HG03460 (cell line): Measurements from ENCODE around the gene INF2.

Experiments
- ATAC-seq: cut with Tn5 transposase; IDR thresholded peaks from one replicate; pipeline ENCODE4 v1.9.1; 2021; ENCODE audit not compliant: unreplicated experiment

INF2 gene

GRCh38 chr14:104732931-104733681 is 43.7 kb downstream of the INF2 start:
- ATAC-seq: no peak

- no peak for ATAC-seq
These were observed 44.7 kb downstream of the INF2 start for GRCh38 chr14:104734051-104734587.

DNA sequence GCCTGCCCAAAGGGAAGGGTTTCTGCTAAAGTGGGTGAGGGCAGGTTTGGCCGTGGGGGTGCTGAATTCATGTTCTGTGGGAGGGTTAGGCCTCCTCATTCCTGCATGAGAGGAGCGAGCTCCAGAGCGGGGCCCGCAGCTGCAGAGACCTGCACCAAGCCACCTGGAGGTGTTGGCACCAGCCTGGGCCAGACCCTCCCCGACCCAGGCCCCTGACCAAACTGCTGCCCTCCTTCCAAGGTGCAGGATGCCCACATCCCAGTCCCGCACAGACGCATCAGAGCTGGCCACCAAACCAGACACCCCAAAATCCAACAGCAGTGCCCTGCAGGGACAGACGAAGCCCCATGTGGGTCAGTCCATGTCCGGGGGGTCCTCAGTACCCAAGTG is 45.2 kb downstream of the INF2 start:
- no peak for ATAC-seq

DNA sequence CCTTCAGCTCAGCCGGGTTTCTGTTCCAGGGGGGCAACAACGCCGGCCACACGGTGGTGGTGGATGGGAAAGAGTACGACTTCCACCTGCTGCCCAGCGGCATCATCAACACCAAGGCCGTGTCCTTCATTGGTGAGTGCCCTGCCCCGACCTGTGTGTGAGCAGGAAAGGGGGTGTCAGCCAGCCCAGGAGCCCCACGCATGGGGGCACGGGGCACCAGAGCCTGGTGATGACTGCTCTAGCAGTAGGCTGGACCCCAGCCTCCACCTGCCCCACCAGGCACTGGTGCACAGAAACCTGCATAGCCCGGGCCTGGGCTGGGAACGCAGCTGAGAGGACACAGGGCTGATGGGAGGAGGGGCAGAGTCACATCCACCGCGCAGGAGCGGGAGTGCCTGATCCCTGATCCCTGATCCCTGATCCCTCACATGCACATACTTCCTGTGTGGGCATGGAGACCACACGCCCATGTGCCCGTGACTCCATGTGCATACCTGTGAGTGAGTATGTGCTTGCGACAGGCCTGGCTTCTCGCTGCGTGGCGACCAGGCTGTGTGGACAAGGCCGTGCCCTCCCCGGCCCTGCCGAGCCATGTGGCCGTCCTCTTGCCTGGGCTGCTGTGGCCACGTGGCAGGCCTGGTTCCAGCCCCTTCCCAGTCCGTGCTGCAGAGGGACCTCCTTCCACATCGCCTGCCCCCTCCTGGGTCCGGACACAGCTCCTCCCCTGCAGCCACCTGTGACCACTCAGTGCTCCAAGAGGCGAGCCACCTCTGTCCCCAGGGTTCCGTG is 45.8 kb downstream of the INF2 start:
- ATAC-seq: no peak

- no peak for ATAC-seq
These were observed 46.6 kb downstream of the INF2 start for GRCh38 chr14:104735830-104736642.

DNA sequence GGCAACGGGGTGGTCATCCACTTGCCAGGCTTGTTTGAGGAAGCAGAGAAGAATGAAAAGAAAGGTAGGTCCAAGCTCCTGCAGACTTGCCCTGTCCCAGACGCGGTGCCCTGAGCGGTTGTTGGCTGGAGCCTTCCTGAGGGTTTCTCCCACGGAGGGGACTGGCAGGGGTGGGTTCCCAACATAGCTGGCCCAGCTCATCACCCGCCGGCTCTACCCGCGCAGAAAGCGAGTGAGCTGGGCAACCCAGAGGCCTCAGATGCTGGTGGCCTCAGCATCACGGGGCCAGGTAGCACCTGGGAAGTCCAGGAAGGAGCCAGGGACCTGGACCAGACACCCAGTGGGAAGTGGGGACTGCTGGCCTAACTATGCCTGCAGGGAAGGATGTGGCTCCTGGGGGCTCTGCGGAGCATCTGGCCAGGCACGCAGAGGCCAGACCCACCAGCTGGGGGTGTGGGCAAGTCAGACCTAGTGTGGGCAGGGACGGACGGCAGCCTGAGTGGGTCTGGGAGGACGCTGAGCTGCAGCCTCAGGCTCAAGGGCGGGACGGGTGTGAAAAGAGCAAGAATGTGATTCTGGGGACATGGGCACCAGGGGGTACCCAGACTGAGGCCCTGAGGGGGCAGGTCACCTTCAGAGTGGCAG is 49.1 kb downstream of the INF2 start:
- ATAC-seq: no peak

- no peak for ATAC-seq
These were observed 49.6 kb downstream of the INF2 start for GRCh38 chr14:104739026-104739425.

DNA sequence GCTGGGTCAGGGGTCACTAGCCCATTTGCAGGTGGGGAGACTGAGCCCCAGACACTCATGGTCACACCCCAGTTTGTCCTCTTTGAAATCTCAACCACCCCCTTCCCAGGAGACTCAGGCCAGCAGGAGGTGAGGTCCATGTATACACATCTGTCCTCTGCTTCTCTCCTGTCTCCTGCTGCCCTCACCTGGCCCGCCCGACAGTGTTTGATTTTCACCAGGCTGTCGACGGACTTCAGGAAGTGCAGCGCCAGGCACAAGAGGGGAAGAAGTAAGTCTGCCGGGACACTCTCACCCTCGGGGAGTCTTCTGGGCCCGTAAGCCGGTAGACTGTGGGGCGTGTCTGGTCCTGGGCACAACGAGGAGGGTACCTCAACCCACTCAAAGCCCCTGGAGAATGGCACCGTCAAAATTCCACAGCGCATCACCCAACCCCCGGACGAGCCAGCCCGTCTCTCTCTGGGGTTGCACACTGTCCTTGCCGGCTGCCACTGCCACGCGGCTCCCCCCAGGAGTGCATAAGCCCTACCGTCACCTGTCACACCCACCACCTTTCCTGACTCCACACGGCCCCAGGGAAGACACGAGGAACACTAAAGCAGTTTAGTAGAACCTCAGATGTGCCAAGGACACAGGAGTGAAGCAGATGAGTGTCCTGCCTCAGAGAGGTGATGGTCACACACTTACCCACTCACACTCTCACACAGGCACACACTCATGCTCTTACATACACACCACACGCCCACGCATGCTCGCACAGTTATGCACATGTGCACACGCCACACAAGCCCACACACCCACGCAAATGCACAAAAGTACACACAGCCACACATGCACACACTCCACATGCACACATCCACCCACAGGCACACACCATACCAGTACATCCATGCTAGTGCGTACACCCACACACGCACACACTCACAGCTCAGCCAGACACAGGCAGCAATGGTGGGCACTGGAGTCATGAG is 50.4 kb downstream of the INF2 start:
- ATAC-seq: no peak

DNA sequence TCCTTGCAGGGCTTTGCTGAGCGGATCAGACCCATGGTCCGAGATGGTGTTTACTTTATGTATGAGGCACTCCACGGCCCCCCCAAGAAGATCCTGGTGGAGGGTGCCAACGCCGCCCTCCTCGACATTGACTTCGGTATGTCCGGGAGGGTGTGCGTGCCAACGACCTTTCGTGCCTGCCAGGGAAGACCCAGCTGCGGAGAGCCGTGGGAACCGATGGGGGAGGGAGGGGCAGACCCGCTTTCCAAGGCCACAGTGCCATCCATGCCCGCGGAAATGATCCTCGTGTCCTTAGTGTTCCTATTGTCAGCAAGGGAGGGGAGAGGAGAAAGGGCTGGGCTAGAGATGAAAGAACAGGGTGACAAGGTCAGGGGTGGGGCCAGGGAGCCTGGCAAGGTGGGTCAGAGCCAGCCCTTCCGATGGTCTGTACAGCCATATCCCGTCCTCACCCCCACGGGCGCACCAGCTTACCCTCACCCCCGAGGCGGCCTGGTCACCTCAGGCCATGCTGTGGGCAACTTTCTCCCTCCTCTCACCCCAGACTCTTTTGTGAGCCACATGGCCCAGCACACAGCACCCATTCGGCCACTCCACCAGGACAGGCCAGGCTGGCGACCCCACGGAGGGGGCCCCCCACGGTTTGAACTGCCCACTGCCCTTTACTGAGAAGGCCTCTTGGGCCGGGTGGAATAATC is 51.8 kb downstream of the INF2 start:
- ATAC-seq: no peak

GRCh38 chr14:104741803-104742251 is 52.4 kb downstream of the INF2 start:
- ATAC-seq: no peak

DNA sequence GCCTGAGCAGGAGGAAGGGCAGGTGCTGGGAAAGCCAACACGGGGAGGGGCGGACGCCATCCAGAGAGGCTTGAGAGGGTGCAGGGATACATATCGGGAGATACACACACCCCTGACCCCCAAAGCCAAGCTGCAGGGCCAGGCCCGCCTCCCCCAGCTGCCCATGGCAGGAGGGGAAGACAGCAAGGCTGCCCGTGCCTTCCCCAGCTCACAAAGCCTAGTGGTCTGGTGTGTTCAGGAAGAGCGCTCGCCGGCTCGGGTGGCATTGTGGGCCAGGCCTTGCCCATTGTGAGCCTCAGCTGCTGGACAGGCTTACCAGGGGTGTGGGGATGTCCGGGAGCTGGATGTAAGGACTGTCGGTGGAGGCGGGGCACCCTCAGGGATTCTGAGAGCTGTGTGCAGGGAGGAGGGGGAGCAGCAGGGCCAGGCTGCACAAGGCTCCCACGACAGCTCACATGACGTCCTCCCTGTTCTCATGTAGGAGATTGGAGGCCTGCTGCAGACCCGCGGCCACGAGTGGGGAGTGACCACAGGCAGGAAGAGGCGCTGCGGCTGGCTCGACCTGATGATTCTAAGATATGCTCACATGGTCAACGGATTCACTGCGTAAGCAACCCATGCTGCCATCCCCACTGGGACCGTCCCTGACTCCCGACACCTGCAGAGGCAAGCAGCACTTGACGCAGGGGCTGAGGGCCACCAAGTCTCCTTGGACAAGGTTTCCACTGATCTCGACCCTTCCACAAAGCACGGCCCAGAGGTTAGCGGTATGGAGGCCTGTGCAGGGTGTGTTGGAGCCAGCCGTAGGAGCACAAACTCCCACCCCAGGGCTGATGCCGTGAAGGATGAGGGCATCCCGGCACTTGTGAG is 53.4 kb downstream of the INF2 start:
- ATAC-seq: no peak

- no peak for ATAC-seq
These were observed 54.3 kb downstream of the INF2 start for GRCh38 chr14:104743461-104744380.

DNA sequence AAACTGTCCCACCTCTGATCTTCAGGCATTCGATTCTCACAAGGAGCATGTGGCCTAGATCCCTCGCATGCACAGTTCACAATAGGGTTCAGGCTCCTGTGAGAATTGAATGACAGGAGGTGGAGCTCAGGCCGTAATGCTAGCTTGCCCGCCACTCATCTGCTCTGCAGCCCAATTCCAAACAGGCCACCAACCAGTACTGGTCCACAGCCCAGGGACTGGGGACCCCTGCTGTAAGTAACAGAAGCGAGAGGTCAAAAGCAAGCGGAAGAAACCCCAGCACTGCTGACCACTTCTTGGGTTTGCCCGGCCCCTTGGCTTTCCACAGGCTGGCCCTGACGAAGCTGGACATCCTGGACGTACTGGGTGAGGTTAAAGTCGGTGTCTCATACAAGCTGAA is 55.1 kb downstream of the INF2 start:
- ATAC-seq: no peak

DNA sequence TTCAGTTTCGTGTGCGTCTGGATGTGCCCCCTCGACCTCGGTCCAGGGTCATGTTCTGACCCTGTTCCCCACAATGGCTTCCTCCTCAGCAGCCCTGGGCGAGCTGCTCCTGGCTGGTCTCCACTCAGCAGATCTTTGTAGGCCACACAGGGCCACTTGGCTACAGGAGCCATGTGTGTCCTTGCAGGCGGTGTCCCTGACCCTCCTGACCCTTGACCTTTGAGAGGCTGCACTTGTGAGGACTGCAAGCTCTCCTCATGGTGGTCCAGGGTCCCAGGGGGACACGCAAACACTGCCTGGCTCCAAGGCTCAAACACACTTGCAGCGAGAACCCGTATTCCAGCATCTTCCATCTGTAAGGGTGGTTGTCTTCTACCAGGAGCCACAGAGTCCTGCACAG is 56.0 kb downstream of the INF2 start:
- no peak for ATAC-seq

GRCh38 chr14:104746071-104746545 is 56.7 kb downstream of the INF2 start:
- ATAC-seq: no peak

DNA sequence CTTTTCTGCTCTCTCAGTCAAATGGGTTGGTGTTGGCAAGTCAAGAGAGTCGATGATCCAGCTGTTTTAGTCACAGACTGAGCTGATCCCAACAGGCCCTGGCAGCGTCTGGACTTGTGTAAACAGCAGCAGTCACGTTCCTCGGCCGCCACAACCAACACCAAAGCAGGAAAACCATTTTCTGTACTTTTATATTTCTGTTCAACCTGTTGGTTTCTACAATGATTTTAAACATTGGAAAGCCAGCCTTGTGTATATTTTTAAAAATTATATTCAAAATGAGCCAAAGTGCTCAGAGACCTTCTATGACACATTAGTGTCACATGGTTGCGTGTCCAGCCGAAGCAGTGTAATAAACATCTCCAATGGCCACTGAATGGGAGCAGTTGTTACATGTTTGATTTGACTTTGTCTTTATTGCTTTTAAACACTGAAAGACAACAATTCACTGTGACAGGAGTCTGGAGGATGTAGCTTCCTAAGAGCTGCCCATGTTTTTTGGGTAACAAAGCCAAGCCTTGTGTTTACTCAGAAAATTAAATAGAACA is 57.6 kb downstream of the INF2 start:
- no peak for ATAC-seq

GRCh38 chr14:104747876-104748275 is 58.5 kb downstream of the INF2 start:
- ATAC-seq: no peak
